HG02610 (cell line): ENCODE measurements around the gene UBXN7.
"Not testable (repeated sequence)": the region's sequence is repeated elsewhere in the genome, so short reads cannot be mapped to it uniquely, and the experiment has no call there.

ENCODE experiments used
- ATAC-seq: cut with Tn5 transposase; IDR thresholded peaks from one replicate; pipeline ENCODE4 v1.9.1; 2021; ENCODE audit warnings: mild to moderate bottlenecking, moderate library complexity; ENCODE audit not compliant: unreplicated experiment

The UBXN7 gene, protein sequence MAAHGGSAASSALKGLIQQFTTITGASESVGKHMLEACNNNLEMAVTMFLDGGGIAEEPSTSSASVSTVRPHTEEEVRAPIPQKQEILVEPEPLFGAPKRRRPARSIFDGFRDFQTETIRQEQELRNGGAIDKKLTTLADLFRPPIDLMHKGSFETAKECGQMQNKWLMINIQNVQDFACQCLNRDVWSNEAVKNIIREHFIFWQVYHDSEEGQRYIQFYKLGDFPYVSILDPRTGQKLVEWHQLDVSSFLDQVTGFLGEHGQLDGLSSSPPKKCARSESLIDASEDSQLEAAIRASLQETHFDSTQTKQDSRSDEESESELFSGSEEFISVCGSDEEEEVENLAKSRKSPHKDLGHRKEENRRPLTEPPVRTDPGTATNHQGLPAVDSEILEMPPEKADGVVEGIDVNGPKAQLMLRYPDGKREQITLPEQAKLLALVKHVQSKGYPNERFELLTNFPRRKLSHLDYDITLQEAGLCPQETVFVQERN

DNA sequence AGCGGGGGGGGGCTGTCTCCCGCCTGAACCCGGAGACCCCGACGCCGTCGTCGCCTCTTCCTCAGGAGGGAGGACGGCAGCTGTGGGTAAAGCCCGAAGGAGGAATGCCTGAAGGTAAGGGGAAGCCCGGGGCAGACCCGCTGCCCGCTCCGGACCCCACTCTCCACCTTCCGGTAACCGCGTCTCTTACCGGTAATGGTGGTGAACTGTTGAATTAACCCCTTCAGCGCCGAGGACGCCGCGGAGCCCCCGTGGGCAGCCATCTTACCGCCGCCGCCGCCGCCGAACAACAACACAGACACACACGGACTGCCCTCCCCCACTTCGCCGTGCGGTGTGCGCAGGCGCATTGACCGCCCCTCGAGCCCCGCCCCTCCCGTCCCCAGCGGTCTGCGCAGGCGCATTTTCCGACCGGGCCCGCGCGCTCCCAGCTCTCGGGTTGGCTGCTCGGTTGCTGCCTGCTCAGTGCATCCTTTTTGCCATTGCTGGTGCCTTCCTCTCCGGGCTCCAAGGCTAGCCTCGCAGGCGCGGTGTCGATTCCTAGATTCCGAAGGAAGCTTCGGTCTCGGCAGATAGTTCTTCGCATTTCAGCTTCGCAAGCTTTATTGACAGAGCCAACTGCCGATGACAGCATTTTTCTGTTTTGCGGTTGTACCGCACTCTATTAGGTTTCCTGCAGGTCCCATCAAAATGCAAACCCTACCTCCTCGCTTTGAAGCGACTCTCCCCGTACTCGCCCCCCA is at the start of gene UBXN7:
Gene UBXN7 (minus strand): TSS at position 291 of the 743 bp plus-strand sequence. CDS start 28 bp downstream, at position 263.
- ATAC-seq: peak; percentile 79

DNA sequence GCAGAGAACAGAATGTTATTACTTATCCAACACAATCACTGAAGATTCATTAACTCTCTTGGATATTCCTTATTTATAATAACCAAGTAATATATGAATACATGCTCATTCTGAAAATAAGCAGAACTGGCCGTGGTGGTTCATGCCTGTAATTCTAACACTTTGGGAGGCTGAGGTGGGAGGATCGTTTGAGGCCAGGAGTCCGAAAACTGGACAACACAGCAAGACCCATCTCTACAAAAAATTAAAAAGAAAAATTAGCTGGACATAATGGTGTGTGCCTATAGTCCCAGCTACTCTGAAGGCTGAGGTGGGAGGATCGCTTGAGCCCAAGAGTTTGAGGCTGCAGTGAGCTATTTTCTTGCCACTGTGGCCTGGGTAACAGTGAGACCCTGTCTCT is 45.5 kb upstream of the UBXN7 start:
- ATAC-seq: no peak

DNA sequence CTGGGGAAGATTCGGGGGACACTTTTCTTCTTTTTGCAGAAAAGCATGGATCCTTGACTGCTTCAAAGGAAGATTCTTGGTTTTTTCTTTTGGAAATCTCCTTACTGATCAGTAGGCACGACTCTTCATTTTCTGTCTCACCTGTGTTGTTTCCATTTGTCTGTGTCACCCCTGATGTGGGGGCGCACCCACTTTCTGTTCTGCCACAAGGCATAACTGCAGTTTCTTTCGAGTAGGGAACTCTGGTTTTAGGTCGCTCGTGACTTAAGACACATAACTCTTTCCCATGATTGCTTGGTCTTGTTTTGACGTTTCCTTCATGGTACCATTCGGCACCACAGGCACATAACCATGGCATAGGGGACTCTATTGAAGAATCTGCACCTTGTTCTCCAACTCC is 40.1 kb upstream of the UBXN7 start:
- no peak for ATAC-seq

DNA sequence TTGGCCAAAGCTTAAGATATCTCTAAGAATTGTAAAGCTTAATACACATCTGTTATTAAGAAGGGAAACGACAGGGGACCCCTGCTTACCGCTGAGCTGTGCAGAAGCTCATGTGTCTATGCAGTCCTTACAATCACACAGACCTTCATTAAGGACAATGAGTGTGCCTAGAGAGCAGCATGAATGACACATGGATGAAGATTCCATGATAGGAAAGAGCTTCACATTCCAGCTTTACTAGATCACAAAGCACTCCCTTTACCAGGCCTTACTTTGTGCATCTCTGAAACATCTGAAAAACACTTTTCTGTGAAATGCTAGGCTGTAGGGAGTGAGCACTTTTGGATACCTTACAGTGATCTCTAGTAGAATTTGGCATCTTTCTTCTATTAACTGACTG is 39.3 kb upstream of the UBXN7 start:
- ATAC-seq: no peak

DNA sequence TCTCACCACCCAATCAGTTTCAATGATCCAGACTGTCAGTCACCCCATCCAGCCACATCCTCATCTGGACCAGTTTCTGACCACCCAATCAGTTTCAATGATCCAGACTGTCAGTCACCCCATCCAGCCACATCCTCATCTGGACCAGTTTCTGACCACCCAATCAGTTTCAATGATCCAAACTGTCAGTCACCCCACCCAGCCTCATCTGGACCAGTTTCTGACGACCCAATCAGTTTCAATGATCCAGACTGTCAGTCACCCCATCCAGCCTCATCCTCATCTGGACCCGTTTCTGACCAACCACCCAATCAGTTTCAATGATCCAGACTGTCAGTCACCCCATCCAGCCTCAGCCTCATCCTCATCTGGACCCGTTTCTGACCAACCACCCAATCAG is 38.0 kb upstream of the UBXN7 start:
- ATAC-seq: not testable (repeated sequence)

DNA sequence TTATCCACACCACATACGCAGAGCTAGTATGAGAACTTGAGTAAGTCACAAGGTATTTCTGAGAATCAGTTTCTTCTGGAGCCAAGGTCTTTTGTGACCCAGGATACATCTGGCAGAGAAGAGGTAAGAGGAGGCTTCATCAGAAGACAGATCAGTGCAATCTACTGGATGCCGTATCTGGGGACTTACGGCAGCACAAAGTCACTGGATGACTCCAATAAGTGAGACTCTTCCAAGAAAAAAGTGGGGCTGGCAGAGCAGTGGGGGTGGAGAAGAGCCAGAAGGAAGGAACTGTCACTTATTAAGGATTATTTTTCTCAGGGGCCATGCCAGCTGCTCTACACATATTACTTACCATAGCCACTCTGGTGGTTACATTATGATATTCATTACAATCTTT is 31.6 kb upstream of the UBXN7 start:
- no peak for ATAC-seq

DNA sequence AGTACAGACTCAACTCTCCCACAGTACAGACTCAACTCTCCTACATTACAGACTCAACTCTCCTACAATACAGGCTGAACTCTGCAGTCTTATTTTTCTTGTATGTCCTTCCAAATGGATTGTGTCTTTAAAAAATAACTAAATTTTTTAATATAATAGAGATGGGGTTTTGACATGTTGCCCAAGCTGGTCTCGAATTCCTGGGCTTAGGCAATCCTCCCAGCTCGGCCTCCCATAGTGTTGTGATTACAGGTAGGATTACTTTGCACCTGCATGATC is 31.2 kb upstream of the UBXN7 start:
- ATAC-seq: no peak

DNA sequence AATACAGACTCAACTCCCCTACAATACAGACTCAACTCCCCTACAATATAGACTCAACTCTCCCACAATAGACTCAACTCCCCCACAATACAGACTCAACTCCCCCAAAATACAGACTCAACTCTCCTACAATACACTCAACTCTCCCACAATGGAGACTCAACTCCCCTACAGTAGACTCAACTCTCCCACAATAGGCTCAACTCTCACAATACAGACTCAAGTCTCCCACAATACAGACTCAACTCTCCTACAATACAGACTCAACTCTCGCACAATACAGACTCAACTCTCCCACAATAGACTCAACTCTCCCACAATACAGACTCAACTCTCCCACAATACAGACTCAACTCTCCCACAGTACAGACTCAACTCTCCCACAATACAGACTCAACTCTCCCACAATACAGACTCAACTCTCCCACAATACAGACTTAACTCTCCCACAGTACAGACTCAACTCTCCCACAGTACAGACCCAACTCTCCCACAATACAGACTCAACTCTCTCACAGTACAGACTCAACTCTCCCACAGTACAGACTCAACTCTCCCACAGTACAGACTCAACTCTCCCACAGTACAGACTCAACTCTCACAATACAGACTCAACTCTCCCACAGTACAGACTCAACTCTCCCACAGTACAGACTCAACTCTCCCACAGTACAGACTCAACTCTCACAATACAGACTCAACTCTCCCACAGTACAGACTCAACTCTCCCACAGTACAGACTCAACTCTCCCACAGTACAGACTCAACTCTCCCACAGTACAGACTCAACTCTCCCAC is 30.7 kb upstream of the UBXN7 start:
- not testable (repeated sequence) for ATAC-seq

DNA sequence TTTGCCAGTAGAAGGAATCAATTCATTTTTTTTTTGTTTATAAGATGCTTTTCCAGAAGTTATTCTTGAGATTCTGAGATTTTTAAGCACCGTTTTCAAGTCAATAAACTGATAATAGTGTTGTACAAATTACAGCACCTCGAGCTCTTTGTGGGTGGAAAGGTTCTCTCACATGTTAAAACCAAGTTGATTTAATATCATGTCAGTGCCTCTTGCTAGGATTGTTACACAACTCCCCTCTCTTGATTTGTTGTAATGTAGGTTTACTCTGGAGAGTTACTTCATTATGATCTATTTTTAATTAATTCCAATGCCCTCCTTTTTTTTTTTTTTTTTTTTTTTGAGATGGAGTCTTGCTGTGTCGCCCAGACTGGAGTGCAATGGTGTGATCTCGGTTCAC is 25.8 kb upstream of the UBXN7 start:
- no peak for ATAC-seq

DNA sequence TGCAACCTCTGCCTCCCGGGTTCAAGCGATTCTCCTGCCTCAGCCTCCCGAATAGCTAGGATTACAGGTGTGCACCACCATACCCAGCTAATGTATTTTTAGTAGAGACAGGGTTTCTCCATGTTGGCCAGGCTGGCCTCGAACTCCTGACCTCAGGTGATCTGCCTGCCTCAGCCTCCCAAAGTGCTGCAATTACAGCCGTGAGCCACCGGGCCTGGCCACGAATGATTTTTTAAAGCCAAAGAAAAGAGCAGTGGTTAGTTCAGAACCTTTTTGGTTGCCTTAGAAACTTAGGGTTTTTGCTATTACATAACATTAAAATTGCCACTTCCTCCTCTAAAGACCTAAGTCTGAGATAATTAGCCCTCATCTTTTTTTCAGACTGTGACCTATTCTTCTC is 25.2 kb upstream of the UBXN7 start:
- ATAC-seq: not testable (repeated sequence)

DNA sequence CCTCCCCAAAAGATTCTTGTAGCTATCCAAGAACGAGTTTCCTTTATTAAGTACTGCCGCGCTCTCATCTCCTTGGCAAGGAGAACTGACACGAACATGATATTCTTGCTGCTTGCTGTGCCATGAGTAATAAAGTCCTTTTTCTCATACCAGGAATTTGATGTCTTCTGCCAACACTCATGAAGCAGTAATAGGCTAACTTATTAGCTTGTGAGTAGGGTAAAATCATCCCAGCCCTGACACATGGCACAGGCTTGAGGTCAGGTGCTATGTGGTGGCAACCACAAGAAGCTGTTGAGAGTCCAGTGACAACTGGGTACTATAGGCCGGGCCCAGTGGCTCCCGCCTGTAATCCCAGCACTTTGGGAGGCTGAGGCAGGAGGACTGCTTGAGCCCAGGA is 22.7 kb upstream of the UBXN7 start:
- ATAC-seq: no peak

DNA sequence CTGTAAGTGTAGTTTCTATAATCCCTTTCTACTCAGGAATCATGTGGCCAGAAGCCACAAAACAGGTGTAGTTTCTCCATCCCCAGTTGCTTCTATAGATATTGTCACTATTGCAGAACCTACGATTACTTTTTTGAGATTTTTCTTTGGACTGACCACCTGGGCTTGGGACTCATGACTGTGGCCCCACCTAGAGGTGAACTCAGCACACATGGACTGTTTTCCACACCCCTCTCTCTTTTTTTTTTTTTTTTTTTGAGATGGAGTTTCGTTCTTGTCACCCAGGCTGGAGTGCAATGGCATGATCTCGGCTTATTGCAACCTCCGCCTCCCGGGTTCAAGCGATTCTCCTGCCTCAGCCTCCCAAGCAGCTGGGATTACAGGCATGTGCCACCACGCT is 13.2 kb upstream of the UBXN7 start:
- not testable (repeated sequence) for ATAC-seq

DNA sequence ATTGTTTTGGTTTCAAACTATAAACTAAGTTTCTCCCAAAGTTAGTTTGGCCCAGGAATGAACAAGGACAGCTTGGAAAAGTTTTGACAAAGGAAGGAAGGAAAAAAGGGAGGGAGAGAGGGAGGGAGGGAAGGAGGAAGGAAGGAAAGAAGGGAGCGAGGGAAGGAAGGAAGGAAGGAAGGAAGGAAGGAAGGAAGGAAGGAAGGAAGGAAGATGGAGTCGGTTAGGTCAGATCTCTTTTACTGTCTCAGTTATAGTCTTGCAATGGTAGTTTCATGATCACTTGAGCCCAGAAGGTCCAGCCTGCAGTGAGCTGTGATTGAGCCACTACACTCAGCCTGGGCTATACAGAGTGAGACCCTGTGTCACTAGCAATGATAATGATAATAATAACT is 12.3 kb upstream of the UBXN7 start:
- ATAC-seq: no peak

DNA sequence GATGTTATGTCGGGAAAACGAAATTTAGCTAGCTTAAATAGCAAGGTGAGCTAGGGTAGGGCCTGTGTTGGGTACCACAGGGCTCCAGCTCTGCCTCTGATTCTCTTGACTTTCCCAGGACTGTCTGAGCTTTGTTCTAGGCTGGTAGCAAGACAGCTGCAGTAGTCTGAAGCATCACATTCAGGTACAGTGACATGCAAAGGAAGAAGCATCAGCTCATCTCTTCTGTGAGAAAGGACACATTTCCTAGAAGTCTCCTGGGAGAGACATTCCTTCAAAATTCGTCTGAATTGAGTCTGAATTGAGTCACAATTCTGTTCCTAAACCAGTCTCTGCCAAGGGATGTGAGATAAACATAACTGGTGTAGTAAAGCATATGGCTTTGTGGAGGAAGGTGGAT is 8.5 kb upstream of the UBXN7 start:
- peak; percentile 36 for ATAC-seq

DNA sequence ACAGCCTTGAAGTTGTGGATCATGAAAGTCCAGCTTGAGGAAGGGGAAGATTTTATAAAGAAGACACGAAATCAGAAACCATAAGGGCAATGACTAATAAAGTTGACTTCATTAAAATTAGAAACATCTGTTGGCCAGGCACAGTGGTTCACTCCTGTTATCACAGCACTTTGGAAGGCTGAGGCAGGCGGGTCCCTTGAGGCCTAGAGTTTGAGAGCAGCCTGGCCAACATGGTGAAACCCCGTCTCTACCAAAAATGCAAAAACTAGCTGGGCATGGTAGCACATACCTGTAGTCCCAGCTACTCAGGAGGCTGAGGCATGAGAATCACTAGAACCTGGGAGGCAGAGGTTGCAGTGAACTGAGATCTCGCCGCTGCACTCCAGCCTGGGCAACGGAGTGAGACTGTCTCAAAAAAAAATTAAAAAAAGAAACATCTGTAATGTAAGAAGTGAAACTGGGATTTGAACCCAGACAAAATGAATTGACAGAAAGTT is 7.9 kb upstream of the UBXN7 start:
- ATAC-seq: peak; percentile 71

DNA sequence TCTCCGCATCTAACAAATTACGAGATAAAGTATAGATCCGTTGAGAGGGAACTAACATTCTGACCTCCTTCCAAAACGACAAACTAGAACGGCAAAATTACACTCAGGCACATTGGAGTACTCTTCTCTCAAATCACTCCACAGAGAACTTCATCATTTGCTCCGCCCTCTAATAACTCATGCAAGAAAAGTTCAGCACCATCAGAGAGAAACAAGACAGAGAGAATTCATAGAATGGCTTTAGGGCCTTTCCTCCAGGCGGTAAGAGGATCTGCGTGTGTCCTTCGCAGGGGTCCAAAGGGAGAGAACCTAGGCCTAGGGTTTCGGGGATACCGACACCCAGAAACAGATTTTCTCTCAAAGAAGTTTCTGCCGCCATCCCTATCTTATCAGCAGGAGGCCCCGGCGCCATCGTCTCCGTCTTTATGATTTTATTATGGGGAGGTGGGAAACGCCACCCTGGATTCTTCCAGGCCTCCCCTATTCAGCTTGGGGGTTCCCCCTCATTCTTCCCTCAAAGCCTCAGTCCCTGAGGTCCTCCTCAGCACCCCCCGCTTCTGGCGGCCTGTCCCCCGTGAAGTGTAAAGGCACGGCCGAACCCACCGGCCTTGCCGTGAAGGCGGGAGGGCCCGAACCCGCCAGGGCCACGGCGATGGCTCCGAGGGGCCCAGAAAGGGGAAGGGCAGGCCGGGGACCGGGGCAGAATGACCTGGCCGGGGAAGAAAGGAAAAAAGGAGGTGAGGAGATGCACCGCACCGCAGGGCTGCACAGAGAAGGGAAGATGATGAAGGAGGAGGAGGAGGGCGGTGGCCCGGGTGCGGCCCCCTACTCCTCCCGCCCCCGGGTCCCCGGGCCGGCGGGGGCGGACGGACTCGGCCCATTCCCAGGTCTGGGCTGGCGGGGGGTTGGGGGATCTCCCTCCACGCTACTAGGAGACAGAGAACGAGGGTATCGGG is 768 bp downstream of the UBXN7 start:
- ATAC-seq: peak; percentile 35

DNA sequence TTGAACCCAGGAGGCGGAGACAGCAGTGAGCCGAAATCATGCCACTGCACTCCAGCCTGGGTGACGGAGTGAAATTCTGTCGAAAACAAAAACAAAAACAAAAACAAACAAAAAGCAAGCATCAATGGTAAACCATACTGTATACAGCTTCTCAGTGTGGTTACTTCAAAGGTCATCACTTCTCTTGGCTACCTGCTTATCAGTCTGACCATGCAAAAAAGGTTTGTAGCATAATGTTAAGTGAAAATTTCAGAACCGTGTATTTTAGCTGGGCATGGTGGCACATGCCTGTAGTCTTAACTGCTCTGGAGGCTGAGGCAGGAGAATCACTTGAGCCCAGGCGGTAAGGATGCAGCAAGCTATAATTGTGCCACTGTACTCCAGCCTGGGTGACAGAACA is 4.2 kb downstream of the UBXN7 start:
- no peak for ATAC-seq

DNA sequence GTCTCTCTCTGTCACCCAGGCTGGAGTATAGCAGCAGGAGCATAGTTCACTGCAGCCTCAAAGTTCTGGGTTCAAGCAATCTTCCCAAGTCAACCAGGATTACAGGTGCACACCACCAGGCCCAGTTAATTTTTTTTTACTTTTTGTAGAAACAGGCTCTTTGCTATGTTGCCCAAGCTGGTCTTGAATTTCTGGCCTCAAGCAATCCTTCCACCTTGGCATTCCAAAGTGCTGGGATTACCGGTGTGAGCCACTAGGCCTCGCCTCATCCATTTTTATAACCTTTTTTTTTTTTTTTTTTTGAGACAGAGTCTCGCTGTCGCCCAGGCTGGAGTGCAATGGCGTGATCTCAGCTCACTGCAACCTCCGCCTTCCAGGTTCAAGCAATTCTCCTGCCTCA is 7.8 kb downstream of the UBXN7 start:
- ATAC-seq: not testable (repeated sequence)

DNA sequence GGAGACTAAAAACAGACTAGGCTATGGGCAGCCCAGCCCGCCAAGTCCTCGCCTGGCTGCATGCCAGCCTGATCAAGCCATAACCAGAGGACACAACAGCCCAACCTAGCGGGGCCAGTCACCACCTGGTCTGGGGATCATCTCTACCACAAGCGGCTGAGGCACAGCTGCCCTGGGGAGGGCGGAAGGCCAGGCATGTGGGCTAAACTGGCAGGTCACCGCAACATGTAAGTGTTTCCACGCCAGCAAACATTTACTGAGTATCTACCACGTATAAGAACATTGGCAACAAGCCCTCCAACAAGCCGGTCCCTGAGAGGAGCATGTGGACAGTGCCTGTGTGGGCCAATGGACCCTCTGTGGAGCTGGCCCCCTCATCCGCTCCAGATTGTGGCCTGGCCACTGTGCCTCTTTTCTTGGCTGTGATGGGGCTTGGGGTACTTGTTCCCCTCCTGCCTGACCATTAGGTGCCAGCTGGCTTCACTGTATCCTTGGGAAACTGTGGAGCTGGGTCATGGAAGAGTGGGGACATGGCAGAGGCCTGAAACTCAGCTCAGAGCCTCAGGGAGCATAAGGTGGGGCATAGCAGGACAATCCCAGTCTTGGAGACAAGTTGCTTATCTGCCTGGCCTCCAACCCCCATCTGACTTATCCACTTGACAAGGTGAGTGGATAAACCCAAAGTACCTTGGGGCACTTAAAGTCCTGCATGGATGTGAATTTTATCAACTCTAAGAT is 9.0 kb downstream of the UBXN7 start:
- ATAC-seq: no peak

DNA sequence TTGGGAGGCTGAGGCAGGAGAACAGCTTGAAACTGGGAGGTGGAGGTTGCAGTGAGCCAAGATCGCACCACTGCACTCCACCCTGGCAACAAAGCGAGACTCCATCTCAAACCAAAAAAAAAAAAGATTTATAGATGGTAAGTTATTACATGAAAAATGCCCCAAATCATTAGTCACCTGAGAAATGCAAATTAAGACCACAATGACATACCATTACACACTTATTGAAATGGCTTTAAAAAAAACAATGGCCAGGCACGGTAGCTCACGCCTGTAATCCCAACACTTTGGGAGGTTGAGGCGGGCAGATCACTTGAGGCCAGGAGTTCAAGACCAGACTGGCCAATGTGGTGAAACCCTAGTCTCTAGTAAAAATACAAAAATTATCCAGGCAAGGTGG is 10.6 kb downstream of the UBXN7 start:
- ATAC-seq: not testable (repeated sequence)
